Common myeloid progenitor, CD34-positive (primary cell): ENCODE data around the gene LIME1.

Source experiments
- CTCF ChIA-PET: fragments of 350-600 bp; sonication (Branson Sonifier 250); formaldehyde crosslinking; loops from one replicate; lab custom pipeline; 2021; ENCODE audit warnings: antibody characterized with exemption; lab: Charles Lee
- POLR2A ChIA-PET: fragments of 350-600 bp; sonication (Branson Sonifier 250); formaldehyde crosslinking; loops from one replicate; lab custom pipeline; 2021; ENCODE audit warnings: antibody characterized with exemption; lab: Charles Lee
- DNase-seq, 3 donors: peaks; one replicate each; pipeline versions ENCODE4 v3.0.0 to v3.0.0-alpha.2; 2013
- H3K27ac ChIP-seq, 2 experiments: 1 replicate in 1 of 2; 2 replicates in 1 of 2; pipeline ENCODE4 v1.7.0; 2013; ENCODE audit warnings: inconsistent platforms in 2 of 2, low read length in 2 of 2, mild to moderate bottlenecking in 2 of 2, low read depth in 1 of 2, moderate library complexity in 1 of 2; ENCODE audit not compliant: severe bottlenecking in 2 of 2, insufficient read depth in 1 of 2, poor library complexity in 1 of 2
- H3K27me3 ChIP-seq, 5 experiments: replicated peaks in 2 of 5; 1 replicate in 3 of 5; 2 replicates in 2 of 5; pipeline versions ENCODE4 v1.6.1 to v1.7.0; 2013; ENCODE audit warnings: low read length in 4 of 5, mild to moderate bottlenecking in 2 of 5, moderate library complexity in 2 of 5, inconsistent platforms in 1 of 5; ENCODE audit not compliant: insufficient read depth in 5 of 5, control insufficient read depth in 4 of 5
- H3K36me3 ChIP-seq, 4 experiments: 1 replicate in 2 of 4; 2 replicates in 2 of 4; pipeline versions ENCODE4 v1.6.1 to v1.7.0; 2013; ENCODE audit warnings: low read length in 3 of 4, control low read depth in 1 of 4, mild to moderate bottlenecking in 1 of 4; ENCODE audit not compliant: control insufficient read depth in 4 of 4, insufficient read depth in 4 of 4
- H3K4me1 ChIP-seq, 4 experiments: 1 replicate in 3 of 4; 2 replicates in 1 of 4; pipeline versions ENCODE4 v1.6.1 to v1.7.1; 2013; ENCODE audit warnings: low read length in 3 of 4, mild to moderate bottlenecking in 3 of 4, control low read depth in 1 of 4, inconsistent platforms in 1 of 4, moderate library complexity in 1 of 4; ENCODE audit not compliant: control insufficient read depth in 4 of 4, insufficient read depth in 4 of 4; ENCODE audit errors: control extremely low read depth in 1 of 4
- H3K4me3 ChIP-seq, 7 experiments: 1 replicate in 4 of 7; 2 replicates in 3 of 7; pipeline versions ENCODE4 v1.5.1 to v1.7.0; 2013; ENCODE audit warnings: mild to moderate bottlenecking in 7 of 7, low read length in 6 of 7, moderate library complexity in 6 of 7, inconsistent platforms in 2 of 7, low read depth in 2 of 7, control low read depth in 1 of 7; ENCODE audit not compliant: insufficient read depth in 4 of 7, control insufficient read depth in 1 of 7; ENCODE audit errors: extremely low read depth in 1 of 7
- H3K9me3 ChIP-seq, 5 experiments: 1 replicate in 4 of 5; 2 replicates in 1 of 5; pipeline versions ENCODE4 v1.6.1 to v1.7.1; 2013; ENCODE audit warnings: low read length in 4 of 5, mild to moderate bottlenecking in 2 of 5, inconsistent platforms in 1 of 5, low read depth in 1 of 5, moderate library complexity in 1 of 5; ENCODE audit not compliant: control insufficient read depth in 4 of 5, insufficient read depth in 2 of 5; ENCODE audit errors: control extremely low read depth in 1 of 5
- whole genome bisulfite sequencing: methylation state at CpG from one replicate; pipeline ENCODE4 v1.1.5; 2013; ENCODE audit not compliant: insufficient coverage; 5-methylcytosine and 5-hydroxymethylcytosine counted together

Gene LIME1

DNA sequence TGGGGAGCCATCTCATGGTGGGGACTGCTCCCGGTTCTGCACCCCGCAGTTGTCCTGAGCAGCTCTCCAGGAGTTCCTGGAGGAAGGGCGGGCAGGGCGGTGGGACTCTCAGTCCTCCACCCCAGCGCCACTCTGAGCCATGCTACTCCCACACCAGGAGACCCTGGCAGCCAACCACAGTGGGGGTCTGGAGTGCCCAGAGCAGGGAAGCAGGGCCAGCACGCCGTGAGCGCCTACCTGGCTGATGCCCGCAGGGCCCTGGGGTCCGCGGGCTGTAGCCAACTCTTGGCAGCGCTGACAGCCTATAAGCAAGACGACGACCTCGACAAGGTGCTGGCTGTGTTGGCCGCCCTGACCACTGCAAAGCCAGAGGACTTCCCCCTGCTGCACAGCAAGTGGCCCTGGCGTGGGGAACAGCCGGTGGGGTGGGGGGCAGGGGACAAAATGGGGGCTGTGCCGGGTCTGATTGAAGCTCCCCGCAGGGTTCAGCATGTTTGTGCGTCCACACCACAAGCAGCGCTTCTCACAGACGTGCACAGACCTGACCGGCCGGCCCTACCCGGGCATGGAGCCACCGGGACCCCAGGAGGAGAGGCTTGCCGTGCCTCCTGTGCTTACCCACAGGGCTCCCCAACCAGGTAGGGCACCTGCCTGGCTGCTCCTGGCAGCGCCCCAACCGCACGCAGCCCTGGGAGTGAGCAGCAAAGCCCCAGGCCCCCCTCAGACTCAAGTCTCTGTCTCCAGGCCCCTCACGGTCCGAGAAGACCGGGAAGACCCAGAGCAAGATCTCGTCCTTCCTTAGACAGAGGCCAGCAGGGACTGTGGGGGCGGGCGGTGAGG is 41.7 kb upstream of the LIME1 start:
- Histone ChIP-seq H3K9me3 (no peaks in the 10 kb centered on the region), H3K27me3 (no peaks in the 10 kb centered on the region), H3K36me3 (peaks cover 0 to 28% (median 0%) of the 10 kb centered on the region in 4 experiments), H3K4me3 (no peak overlapping the region), H3K4me1 (peaks cover 0 to 21% (median 19%) of the 10 kb centered on the region in 4 experiments), H3K27ac (no peak overlapping the region)
- CTCF ChIA-PET: interaction anchor here (1.4 kb wide), 1 partner anchor 124 kb away, joined by 3 read pairs; no protein-coding TSS in a partner anchor
- 96% methylated on average over 33 of the region's 37 CpGs for WGBS
- POLR2A ChIA-PET: no interaction called here
- DNase-seq: no peak

DNA sequence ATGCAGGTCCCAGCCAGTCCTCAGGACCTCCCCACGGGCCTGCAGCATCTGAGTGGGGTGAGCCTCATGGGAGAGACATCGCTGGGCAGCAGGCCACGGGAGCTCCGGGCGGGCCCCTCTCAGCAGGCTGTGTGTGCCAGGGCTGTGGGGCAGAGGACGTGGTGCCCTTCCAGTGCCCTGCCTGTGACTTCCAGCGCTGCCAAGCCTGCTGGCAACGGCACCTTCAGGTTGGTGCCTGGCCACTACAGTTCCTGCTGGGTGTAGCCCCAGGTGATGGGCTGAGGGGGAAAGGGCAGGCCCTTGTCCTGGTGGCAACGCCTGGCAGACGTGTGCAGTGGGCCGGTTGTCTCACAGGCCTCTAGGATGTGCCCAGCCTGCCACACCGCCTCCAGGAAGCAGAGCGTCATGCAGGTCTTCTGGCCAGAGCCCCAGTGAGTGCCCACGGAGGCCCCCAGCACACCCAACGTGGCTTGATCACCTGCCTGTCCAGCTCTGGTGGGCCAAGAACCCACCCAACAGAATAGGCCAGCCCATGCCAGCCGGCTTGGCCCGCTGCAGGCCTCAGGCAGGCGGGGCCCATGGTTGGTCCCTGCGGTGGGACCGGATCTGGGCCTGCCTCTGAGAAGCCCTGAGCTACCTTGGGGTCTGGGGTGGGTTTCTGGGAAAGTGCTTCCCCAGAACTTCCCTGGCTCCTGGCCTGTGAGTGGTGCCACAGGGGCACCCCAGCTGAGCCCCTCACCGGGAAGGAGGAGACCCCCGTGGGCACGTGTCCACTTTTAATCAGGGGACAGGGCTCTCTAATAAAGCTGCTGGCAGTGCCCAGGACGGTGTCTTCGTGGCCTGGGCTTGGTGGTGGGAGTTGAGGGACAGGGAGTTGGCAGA is 40.8 kb upstream of the LIME1 start:
- peaks cover 0 to 21% (median 19%) of the 10 kb centered on the region in 4 experiments for H3K4me1 ChIP-seq
- H3K9me3 ChIP-seq: no peaks in the 10 kb centered on the region
- no peak for DNase-seq
- peak overlapping the region in 3 of 7 experiments; percentile 64 to 78 (median 65) for H3K4me3 ChIP-seq
- ChIA-PET POLR2A (interaction anchor here (1.0 kb wide), 1 partner anchor 13 kb away, joined by 3 read pairs; no protein-coding TSS in a partner anchor), CTCF (interaction anchor here (0.6 to 1.4 kb wide), 2 partner anchors 123 to 171 kb away, joined by 3 read pairs; no protein-coding TSS in a partner anchor)
- H3K27me3 ChIP-seq: no peaks in the 10 kb centered on the region
- peaks cover 0 to 28% (median 3%) of the 10 kb centered on the region in 4 experiments for H3K36me3 ChIP-seq
- H3K27ac ChIP-seq: no peak overlapping the region
- 79% methylated on average over 19 of the region's 25 CpGs for WGBS

- Histone ChIP-seq H3K27ac (no peak overlapping the region), H3K4me3 (peak overlapping the region in 5 of 7 experiments; percentile 47 to 78 (median 64)), H3K27me3 (no peaks in the 10 kb centered on the region), H3K36me3 (peaks cover 0 to 28% (median 3%) of the 10 kb centered on the region in 4 experiments), H3K4me1 (peaks cover 0 to 21% (median 19%) of the 10 kb centered on the region in 4 experiments), H3K9me3 (no peaks in the 10 kb centered on the region)
- WGBS: 0% methylated on average over 1 of the region's 6 CpGs
- CTCF ChIA-PET: interaction anchor here (1.4 kb wide), 1 partner anchor 122 kb away, joined by 3 read pairs; no protein-coding TSS in a partner anchor
- DNase-seq: peak; percentile 69 to 95 (median 94)
- POLR2A ChIA-PET: interaction anchor here (1.0 kb wide), 1 partner anchor 13 kb away, joined by 3 read pairs; no protein-coding TSS in a partner anchor
Measured at GRCh38 chr20:63696306-63696627, 40.2 kb upstream of the LIME1 start.

GRCh38 chr20:63696628-63697356 is 39.7 kb upstream of the LIME1 start, which contains the start of gene TNFRSF6B:
TNFRSF6B (plus strand) TSS chr20:63696652; CDS start chr20:63696768, 116 bp downstream.
- H3K4me1 ChIP-seq: peaks cover 0 to 21% (median 19%) of the 10 kb centered on the region in 4 experiments

GRCh38 chr20:63697357-63697867 is 39.1 kb upstream of the LIME1 start:
- peak in 2 of 3 donors; percentile 54 to 78 for DNase-seq
- H3K9me3 ChIP-seq: no peaks in the 10 kb centered on the region
- no peaks in the 10 kb centered on the region for H3K27me3 ChIP-seq
- H3K4me3 ChIP-seq: peak overlapping the region in 4 of 7 experiments; percentile 53 to 78 (median 64)
- ChIA-PET POLR2A (interaction anchor here (0.6 kb wide), 1 partner anchor 9 kb away, joined by 3 read pairs; no protein-coding TSS in a partner anchor), CTCF (interaction anchor here (0.6 kb wide), 1 partner anchor 174 kb away, joined by 3 read pairs; no protein-coding TSS in a partner anchor)
- H3K4me1 ChIP-seq: peaks cover 0 to 21% (median 19%) of the 10 kb centered on the region in 4 experiments
- H3K36me3 ChIP-seq: peaks cover 0 to 23% (median 3%) of the 10 kb centered on the region in 4 experiments
- H3K27ac ChIP-seq: no peak overlapping the region
- WGBS: 69% methylated on average over 6 of the region's 7 CpGs

More at GRCh38 chr20:63696628-63697356, 39.7 kb upstream of the LIME1 start, which contains the start of gene TNFRSF6B:
- POLR2A ChIA-PET: interaction anchor here (0.6 kb wide), 1 partner anchor 9 kb away, joined by 3 read pairs; no protein-coding TSS in a partner anchor
- DNase-seq: peak in 1 of 3 donors; percentile 55
- Histone ChIP-seq H3K9me3 (no peaks in the 10 kb centered on the region), H3K36me3 (peaks cover 0 to 26% (median 3%) of the 10 kb centered on the region in 4 experiments), H3K27ac (no peak within 1 kb of the TSS), H3K4me3 (peak within 1 kb of the TSS in 5 of 7 experiments; percentile 47 to 78 (median 64)), H3K27me3 (no peaks in the 10 kb centered on the region)
- 18% methylated on average over 38 of the region's 52 CpGs for WGBS
- CTCF ChIA-PET: interaction anchor here (0.6 kb wide), 1 partner anchor 174 kb away, joined by 3 read pairs; no protein-coding TSS in a partner anchor
